ENCODE data around the gene PNPLA3.

DNA sequence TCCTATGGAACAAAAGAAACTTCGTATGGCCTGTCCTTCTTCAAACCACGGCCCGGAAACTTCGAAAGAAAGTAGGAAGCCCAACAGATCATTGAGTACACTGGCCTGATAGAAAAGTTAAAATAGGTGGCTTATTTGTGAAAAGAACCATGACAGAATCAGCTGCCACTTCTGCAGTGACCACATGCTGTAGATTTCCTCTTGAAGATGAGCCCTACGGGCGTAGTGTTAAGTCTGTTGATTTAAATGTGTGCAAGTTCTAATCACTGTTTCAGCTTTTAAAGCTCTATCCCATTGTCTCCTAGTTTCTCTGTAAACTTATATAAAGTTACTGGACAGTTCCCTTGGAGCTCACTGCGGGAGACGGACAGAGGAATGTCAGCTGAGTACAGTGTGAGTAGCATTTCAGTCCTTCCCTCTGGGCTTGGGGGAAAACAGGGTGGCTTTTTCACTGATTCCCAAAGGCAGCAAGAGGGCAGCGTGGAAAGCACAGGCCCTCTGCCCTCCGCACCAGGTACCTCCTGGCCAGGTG is 49.4 kb downstream of the PNPLA3 start:
- TF ChIP-seq, protein P1, sequence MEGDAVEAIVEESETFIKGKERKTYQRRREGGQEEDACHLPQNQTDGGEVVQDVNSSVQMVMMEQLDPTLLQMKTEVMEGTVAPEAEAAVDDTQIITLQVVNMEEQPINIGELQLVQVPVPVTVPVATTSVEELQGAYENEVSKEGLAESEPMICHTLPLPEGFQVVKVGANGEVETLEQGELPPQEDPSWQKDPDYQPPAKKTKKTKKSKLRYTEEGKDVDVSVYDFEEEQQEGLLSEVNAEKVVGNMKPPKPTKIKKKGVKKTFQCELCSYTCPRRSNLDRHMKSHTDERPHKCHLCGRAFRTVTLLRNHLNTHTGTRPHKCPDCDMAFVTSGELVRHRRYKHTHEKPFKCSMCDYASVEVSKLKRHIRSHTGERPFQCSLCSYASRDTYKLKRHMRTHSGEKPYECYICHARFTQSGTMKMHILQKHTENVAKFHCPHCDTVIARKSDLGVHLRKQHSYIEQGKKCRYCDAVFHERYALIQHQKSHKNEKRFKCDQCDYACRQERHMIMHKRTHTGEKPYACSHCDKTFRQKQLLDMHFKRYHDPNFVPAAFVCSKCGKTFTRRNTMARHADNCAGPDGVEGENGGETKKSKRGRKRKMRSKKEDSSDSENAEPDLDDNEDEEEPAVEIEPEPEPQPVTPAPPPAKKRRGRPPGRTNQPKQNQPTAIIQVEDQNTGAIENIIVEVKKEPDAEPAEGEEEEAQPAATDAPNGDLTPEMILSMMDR (IDR thresholded peaks at IDR 0.05), result no peak
- TF ChIP-seq POLR2AphosphoS5 (IDR thresholded peaks at IDR 0.05; ENCODE audit: low read depth, low read length) (no peak), SIN3A (IDR thresholded peaks at IDR 0.05; ENCODE audit: borderline replicate concordance, insufficient read depth, low read depth, low read length) (no peak)
- TF ChIP-seq, protein P2, sequence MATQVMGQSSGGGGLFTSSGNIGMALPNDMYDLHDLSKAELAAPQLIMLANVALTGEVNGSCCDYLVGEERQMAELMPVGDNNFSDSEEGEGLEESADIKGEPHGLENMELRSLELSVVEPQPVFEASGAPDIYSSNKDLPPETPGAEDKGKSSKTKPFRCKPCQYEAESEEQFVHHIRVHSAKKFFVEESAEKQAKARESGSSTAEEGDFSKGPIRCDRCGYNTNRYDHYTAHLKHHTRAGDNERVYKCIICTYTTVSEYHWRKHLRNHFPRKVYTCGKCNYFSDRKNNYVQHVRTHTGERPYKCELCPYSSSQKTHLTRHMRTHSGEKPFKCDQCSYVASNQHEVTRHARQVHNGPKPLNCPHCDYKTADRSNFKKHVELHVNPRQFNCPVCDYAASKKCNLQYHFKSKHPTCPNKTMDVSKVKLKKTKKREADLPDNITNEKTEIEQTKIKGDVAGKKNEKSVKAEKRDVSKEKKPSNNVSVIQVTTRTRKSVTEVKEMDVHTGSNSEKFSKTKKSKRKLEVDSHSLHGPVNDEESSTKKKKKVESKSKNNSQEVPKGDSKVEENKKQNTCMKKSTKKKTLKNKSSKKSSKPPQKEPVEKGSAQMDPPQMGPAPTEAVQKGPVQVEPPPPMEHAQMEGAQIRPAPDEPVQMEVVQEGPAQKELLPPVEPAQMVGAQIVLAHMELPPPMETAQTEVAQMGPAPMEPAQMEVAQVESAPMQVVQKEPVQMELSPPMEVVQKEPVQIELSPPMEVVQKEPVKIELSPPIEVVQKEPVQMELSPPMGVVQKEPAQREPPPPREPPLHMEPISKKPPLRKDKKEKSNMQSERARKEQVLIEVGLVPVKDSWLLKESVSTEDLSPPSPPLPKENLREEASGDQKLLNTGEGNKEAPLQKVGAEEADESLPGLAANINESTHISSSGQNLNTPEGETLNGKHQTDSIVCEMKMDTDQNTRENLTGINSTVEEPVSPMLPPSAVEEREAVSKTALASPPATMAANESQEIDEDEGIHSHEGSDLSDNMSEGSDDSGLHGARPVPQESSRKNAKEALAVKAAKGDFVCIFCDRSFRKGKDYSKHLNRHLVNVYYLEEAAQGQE (IDR thresholded peaks at IDR 0.05; ENCODE audit: insufficient read depth in 1 of 2, low read depth in 2 of 2, low read length in 1 of 2), result no peak

Data from Panc1 (cell line).